ENCODE data around the gene DLG2.
"Not testable (repeated sequence)": the region's sequence is repeated elsewhere in the genome, so short reads cannot be mapped to it uniquely, and the experiment has no call there.

DLG2 gene

GRCh38 chr11:83587797-83588196 lies 2039.3 kb downstream of the DLG2 start:
- in situ Hi-C loops (cut with HindIII; ENCODE audit: low sequenced_read_pairs), result not testable (repeated sequence)

DNA sequence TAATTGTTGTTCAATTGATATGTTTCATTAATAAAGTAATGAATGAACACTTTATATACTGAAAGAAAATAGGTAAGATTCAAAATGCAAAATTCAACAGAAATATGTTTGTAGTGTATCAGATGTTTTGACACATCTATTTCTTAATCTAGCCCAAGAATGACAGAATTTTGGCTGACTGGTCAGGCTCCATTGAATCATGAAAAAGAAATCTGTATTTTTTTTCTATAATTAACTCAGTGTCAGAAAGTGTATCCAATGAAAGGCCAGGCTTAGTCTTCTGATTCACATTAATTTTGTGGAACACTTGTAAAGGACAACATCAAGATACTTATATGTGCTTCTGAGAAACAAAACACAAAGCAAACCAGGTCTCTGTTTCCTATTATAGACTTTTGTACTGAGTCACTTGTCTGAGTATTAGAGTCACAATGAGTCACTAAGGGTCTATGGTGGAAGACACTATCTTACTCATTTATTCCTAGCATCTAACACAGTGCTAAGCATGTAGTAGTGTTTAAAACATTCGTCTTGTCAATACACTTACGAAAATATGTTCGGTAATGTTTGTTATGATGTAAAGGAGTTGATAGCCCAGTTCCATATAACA lies 2043.3 kb downstream of the DLG2 start:
- in situ Hi-C loops (cut with HindIII; ENCODE audit: low sequenced_read_pairs), result no loop called here

DNA sequence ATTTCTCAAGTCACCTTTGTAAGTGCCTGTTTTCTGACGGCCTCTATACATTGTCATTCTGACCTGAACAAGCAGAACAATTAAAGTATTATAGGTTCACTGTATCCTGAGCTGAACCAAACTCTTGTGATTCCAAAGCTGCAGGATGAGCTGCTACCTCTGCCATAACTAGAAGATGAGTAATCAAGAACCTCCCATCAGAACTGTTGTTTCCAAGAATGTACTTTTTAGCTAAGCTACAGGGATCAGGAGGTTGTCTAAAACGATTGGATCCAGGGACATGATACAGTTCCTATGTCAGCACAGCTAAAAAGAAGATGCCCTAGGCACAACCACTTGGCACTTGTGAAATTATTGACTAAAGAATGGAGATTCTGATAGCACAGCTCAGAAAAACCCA lies 2052.6 kb downstream of the DLG2 start:
- in situ Hi-C loops (cut with HindIII; ENCODE audit: low sequenced_read_pairs), result no loop called here

- in situ Hi-C loops (cut with HindIII; ENCODE audit: low sequenced_read_pairs), result no loop called here
These were observed 2054.3 kb downstream of the DLG2 start for GRCh38 chr11:83572581-83573496.

GRCh38 chr11:83571302-83571701 lies 2055.8 kb downstream of the DLG2 start:
- in situ Hi-C loops (cut with HindIII; ENCODE audit: low sequenced_read_pairs), result no loop called here

- in situ Hi-C loops (cut with HindIII; ENCODE audit: low sequenced_read_pairs), result no loop called here
These were observed 2057.9 kb downstream of the DLG2 start for GRCh38 chr11:83569134-83569805.

DNA sequence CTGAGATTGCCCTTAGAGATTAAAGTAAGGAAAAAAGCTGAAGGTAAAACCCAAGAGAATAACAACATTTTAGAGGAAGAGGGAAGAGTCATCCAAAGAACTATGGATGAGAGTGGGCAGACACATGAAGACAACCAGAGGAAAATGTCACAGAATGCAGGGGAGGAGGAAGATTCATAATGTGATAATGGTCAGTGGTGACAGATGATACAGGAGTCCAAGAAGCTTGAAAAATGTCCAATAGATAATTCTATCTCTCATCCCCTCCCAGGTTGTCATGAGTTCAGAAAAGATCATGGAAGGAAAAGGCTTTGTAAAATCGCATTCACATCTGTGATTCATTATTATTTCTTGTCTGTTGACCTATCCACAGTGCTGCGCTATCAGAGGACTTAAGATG lies 2058.6 kb downstream of the DLG2 start:
- in situ Hi-C loops (cut with HindIII; ENCODE audit: low sequenced_read_pairs), result no loop called here

GRCh38 chr11:83566950-83567349 lies 2060.2 kb downstream of the DLG2 start:
- in situ Hi-C loops (cut with HindIII; ENCODE audit: low sequenced_read_pairs), result no loop called here

GRCh38 chr11:83564870-83565269 lies 2062.3 kb downstream of the DLG2 start:
- in situ Hi-C loops (cut with HindIII; ENCODE audit: low sequenced_read_pairs), result no loop called here

GRCh38 chr11:83558281-83558680 lies 2068.9 kb downstream of the DLG2 start:
- in situ Hi-C loops (cut with HindIII; ENCODE audit: low sequenced_read_pairs), result no loop called here

- in situ Hi-C loops (cut with HindIII; ENCODE audit: low sequenced_read_pairs), result no loop called here
These were observed 2069.5 kb downstream of the DLG2 start for GRCh38 chr11:83557653-83558052.

DNA sequence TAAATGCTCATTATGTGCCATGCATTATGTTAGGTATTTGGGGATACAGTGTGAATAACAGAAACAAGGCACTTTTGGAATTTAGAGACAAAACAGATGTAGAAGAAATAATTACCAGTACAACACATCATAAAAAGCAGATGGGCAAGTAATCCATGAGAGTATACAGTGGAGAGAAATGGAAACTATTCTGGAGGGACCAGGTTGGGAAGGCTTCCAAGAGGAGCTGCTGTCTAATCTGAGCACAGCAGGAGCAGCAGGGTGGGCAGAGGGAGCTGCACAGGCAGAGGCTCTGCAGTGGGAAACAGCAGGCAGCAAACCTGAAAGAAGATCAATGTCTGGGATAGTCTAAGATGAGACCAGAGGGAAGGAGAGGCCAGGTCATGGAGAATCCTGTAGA lies 2072.3 kb downstream of the DLG2 start:
- in situ Hi-C loops (cut with HindIII; ENCODE audit: low sequenced_read_pairs), result no loop called here

DNA sequence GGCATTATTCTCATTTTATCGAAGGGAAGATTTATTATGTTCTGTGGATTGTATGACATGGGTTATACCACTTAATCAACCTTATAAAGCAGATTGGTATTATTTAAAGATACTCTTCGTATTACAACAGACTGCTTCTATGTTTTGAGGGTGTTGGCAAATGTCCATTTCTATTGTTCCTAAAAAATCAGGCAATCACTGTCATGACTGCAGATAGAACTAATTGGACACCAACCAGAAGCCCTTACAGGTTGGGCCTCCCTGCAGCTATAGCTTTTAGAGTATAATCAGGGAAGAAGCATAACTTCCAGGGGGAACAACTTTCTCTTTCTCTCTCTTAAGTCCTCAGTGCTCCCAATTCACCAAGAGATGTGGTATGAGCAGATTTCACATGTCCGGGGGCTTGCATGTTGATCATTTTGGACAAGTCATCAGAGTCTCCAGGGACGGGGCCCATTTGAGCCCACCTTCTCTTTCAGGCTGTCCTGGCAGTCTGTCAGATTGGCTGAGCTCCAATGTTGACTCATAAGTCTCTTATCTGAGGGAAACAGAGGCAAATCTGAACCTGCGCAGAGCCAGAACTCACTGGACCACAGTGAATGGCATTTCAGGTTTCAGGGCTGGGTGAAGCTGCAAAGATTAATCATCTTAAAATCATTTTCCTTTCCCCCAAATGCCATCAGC lies 2077.0 kb downstream of the DLG2 start:
- in situ Hi-C loops (cut with HindIII; ENCODE audit: low sequenced_read_pairs), result no loop called here

DNA sequence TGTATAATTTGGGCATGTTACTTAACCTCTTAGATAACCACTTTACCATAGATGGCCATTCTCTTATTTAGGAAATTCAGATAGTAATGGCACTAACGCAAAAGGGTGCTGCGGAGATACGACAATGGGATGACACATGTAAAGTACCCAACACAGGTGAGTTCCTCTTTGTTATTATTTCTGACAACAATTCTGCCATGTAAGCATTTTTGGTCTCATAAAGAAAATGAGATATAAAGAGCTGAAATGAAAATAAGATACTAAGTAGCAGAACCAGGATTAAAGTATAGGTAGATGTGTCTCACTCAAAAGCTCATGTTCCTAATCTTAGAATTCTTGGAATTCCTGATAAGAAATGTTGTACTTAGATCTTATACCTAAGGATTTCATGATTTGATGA lies 2080.8 kb downstream of the DLG2 start:
- in situ Hi-C loops (cut with HindIII; ENCODE audit: low sequenced_read_pairs), result no loop called here

GRCh38 chr11:83545494-83546260 lies 2081.5 kb downstream of the DLG2 start:
- in situ Hi-C loops (cut with HindIII; ENCODE audit: low sequenced_read_pairs), result no loop called here

- in situ Hi-C loops (cut with HindIII; ENCODE audit: low sequenced_read_pairs), result no loop called here
These were observed 2082.3 kb downstream of the DLG2 start for GRCh38 chr11:83544846-83545245.

GRCh38 chr11:83543706-83544439 lies 2083.3 kb downstream of the DLG2 start:
- in situ Hi-C loops (cut with HindIII; ENCODE audit: low sequenced_read_pairs), result no loop called here

GRCh38 chr11:83542861-83543260 lies 2084.3 kb downstream of the DLG2 start:
- in situ Hi-C loops (cut with HindIII; ENCODE audit: low sequenced_read_pairs), result no loop called here

- in situ Hi-C loops (cut with HindIII; ENCODE audit: low sequenced_read_pairs), result no loop called here
These were observed 2086.4 kb downstream of the DLG2 start for GRCh38 chr11:83540728-83541127.

All from DLD1 (cell line).